BJ (cell line): ENCODE measurements around the gene NFE2L2. TPM values are rescaled to one million over a fixed set of nuclear protein-coding genes. Genes with fewer than 3 reads are reported as not detected.

Source experiments
- CTCF ChIA-PET: fragments of 350-600 bp; formaldehyde crosslinking; extraction: SDS; loops from one replicate; lab custom pipeline; 2021; ENCODE audit warnings: antibody characterized with exemption, inconsistent platforms; lab: Yijun Ruan, JAX
- POLR2A ChIA-PET: fragments of 300-600 bp; sonication (Branson Sonifier 250); formaldehyde crosslinking; extraction: SDS; loops from one replicate; lab custom pipeline; 2021; ENCODE audit warnings: antibody characterized with exemption; lab: Charles Lee
- DNase-seq: peaks from one replicate; pipeline ENCODE4 v3.0.0-alpha.2; 2011; ENCODE audit warnings: low read depth
- H3K27me3 ChIP-seq: 2 replicates; pipeline ENCODE4 v1.6.0; 2011; ENCODE audit warnings: low read length; ENCODE audit not compliant: control insufficient read depth, insufficient read depth
- H3K36me3 ChIP-seq: 2 replicates; pipeline ENCODE4 v1.5.1; 2011; ENCODE audit warnings: low read length; ENCODE audit not compliant: control insufficient read depth, insufficient read depth
- H3K4me3 ChIP-seq: 2 replicates; pipeline ENCODE4 v1.5.1; 2011; ENCODE audit warnings: low read depth, mild to moderate bottlenecking, control low read depth, low read length
- CTCF ChIP-seq: IDR thresholded peaks from 2 replicates; pipeline ENCODE4 v1.5.1; 2011; ENCODE audit warnings: low read depth, mild to moderate bottlenecking, control low read depth, inconsistent platforms, low read length, moderate library complexity; ENCODE audit not compliant: insufficient read depth
- polyA plus RNA-seq: library from polyadenylated mRNA; depleted of rRNA; stranded (reverse); fragments of >200 nt; gene quantifications from 2 replicates; pipeline ENCODE4 v1.2.3, GENCODE V29; 2011

NFE2L2 gene
- polyA plus RNA-seq, 1 experiment = 109 TPM

DNA sequence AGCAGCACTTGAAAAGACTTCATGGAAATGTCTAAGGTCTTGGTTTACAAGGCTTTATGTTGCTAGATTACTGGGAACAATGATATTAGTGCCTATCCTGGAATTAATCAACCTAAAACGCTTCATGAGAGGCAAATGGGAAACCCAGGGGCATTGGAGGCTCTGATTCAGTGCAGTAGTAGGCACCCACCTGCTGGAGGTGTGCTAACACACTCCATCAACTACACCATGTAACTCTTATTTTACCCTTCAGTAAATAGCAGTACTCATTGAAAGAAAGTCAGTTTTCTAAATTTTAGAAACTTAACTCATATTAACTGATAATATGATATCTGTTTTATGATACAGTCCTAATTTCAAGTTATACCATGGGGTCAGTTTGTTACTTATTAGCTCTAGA lies 69.3 kb downstream of the NFE2L2 start:
- POLR2A ChIA-PET = no interaction called here

DNA sequence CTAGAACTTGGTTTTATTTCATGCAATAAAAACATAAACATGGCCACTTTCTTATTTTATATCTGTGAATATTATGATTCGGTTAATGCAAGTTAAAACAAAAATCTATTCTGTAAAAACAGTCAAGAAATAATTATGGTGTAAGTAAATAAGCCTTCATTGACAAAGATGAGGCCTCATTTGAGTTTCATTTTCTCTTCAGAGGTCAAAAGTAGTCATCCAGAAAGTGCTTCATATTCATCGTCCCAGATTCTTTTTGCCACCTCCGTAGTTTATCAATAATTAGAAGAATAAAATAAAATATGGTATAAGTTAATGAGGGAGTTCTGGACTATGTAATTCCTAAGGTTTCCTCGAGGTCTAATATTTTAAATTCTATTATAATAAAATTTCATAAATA lies 71.3 kb downstream of the NFE2L2 start:
- Histone ChIP-seq H3K27me3 (no peaks in the 10 kb centered on the region), H3K4me3 (no peak overlapping the region), H3K36me3 (no peaks in the 10 kb centered on the region)
- DNase-seq = no peak
- ChIA-PET POLR2A (no interaction called here), CTCF (interaction anchor here (1.4 kb wide), 1 partner anchor 19 kb away, joined by 3 read pairs; no protein-coding TSS in a partner anchor)
- TF ChIP-seq CTCF = no peak

More for the DNA sequence above, 69.3 kb downstream of the NFE2L2 start:
- no peak for TF ChIP-seq CTCF
- no peaks in the 10 kb centered on the region for H3K27me3 ChIP-seq
- CTCF ChIA-PET = interaction anchor here (1.0 to 1.3 kb wide), 2 partner anchors 10 to 18 kb away, joined by 3 read pairs; no protein-coding TSS in a partner anchor
- no peak for DNase-seq
- H3K36me3 ChIP-seq = no peaks in the 10 kb centered on the region
- no peak overlapping the region for H3K4me3 ChIP-seq

GRCh38 chr2:177192788-177193187 lies 71.7 kb downstream of the NFE2L2 start:
- Histone ChIP-seq H3K27me3 (no peaks in the 10 kb centered on the region), H3K4me3 (no peak overlapping the region), H3K36me3 (no peaks in the 10 kb centered on the region)
- ChIA-PET CTCF (no interaction called here), POLR2A (no interaction called here)
- DNase-seq = no peak
- no peak for TF ChIP-seq CTCF

DNA sequence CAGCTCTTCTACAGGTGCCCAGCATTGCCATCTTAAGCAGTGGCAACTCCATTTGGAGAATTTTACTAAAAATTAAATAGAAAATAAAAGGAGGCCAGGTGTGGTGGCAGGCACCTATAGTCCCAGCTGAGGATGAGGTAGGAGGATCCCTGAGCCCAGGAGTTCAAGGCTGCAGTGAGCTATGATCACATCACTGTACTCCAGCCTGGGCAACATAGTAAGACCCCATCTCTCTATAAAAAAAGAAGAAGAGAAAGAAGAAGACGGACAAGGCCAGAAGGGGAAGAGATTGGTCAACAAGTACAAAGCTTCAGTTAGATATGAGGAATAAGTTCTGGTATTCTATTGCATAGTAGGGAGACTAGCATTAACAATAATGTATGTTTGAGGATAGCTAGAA lies 73.6 kb downstream of the NFE2L2 start:
- no peak for TF ChIP-seq CTCF
- no peak overlapping the region for H3K4me3 ChIP-seq
- no peak for DNase-seq
- H3K27me3 ChIP-seq = no peaks in the 10 kb centered on the region
- ChIA-PET POLR2A (no interaction called here), CTCF (no interaction called here)
- no peaks in the 10 kb centered on the region for H3K36me3 ChIP-seq

- no peak overlapping the region for H3K4me3 ChIP-seq
- ChIA-PET CTCF (no interaction called here), POLR2A (no interaction called here)
- no peaks in the 10 kb centered on the region for H3K36me3 ChIP-seq
- no peak for TF ChIP-seq CTCF
- no peaks in the 10 kb centered on the region for H3K27me3 ChIP-seq
- no peak for DNase-seq
Measured at GRCh38 chr2:177188482-177189469, 75.8 kb downstream of the NFE2L2 start.
